Muscle layer of duodenum (tissue), 2 donors: Measurements from ENCODE around the gene TRAPPC12.
"Not testable (repeated sequence)": the region's sequence is repeated elsewhere in the genome, so short reads cannot be mapped to it uniquely, and the experiment has no call there.

Source experiments
- H3K27ac ChIP-seq: one replicate; pipeline ENCODE4 v1.7.0; 2013; ENCODE audit warnings: mild to moderate bottlenecking, low read length
- H3K27me3 ChIP-seq: one replicate; pipeline ENCODE4 v1.7.0; 2013; ENCODE audit warnings: low read depth, mild to moderate bottlenecking, control low read depth, low read length
- H3K36me3 ChIP-seq, 2 donors: one replicate each; pipeline ENCODE4 v1.7.0; 2013; ENCODE audit warnings: low read length in 2 of 2, control low read depth in 1 of 2, mild to moderate bottlenecking in 1 of 2; ENCODE audit not compliant: insufficient read depth in 2 of 2, control insufficient read depth in 1 of 2
- H3K4me1 ChIP-seq, 2 donors: one replicate each; pipeline ENCODE4 v1.7.0; 2013; ENCODE audit warnings: low read length in 2 of 2, mild to moderate bottlenecking in 2 of 2, control low read depth in 1 of 2, moderate library complexity in 1 of 2; ENCODE audit not compliant: insufficient read depth in 2 of 2, control insufficient read depth in 1 of 2
- H3K4me3 ChIP-seq, 2 donors: one replicate each; pipeline ENCODE4 v1.7.0; 2013; ENCODE audit warnings: low read length in 2 of 2, low read depth in 1 of 2, mild to moderate bottlenecking in 1 of 2
- H3K9me3 ChIP-seq, 2 donors: one replicate each; pipeline ENCODE4 v1.7.0; 2013; ENCODE audit warnings: low read length in 2 of 2, control low read depth in 1 of 2, mild to moderate bottlenecking in 1 of 2; ENCODE audit not compliant: control insufficient read depth in 1 of 2
- donor health status: healthy.

Gene TRAPPC12

DNA sequence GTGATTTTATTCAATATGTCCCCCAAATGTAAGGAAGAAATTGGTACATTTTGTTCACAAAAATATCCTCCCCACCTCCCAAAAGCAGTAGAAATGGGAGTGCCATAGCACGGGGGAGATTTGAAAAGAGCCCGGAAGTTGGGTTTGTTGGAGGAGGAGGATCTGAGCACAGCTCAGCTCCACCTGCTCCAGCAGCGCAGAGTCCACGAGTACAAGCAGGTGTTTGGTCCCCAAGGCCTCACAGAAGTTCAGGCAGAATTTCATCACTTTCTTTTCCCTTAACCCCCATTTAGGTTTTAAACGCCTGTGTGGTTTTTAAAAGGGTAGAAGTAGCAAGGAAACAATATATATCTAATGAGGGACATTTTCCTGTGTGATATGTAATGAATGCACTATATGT lies 56.0 kb downstream of the TRAPPC12 start:
- peaks cover 17 to 18% of the 10 kb centered on the region in 2 donors for H3K36me3 ChIP-seq
- H3K4me1 ChIP-seq, result no peaks in the 10 kb centered on the region
- H3K4me3 ChIP-seq, result no peak overlapping the region
- no peak overlapping the region for H3K27ac ChIP-seq
- no peaks in the 10 kb centered on the region for H3K27me3 ChIP-seq
- H3K9me3 ChIP-seq, result no peaks in the 10 kb centered on the region

DNA sequence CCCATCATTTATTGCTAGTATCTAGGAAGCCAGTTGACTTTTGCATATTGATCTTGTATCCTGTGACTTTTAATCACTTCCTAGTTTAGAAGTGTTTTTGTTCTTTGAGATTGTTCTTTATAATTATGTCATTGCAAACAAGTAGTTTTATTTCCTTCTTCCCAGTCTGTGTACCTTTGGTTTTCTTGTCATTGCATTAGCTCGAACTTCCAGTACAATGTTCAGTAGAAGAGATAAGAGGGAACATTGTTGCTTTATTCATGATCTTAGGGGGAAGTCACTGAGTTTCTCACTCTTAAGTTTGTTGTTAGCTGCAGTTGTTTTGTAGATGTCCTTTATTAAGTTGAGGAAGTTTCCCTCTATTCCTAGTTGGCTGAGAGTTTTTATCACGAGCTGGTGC lies 61.0 kb downstream of the TRAPPC12 start:
- Histone ChIP-seq H3K4me1 (no peaks in the 10 kb centered on the region), H3K27ac (no peak overlapping the region), H3K9me3 (no peaks in the 10 kb centered on the region), H3K36me3 (peaks cover 17 to 20% of the 10 kb centered on the region in 2 donors), H3K4me3 (no peak overlapping the region), H3K27me3 (no peaks in the 10 kb centered on the region)

DNA sequence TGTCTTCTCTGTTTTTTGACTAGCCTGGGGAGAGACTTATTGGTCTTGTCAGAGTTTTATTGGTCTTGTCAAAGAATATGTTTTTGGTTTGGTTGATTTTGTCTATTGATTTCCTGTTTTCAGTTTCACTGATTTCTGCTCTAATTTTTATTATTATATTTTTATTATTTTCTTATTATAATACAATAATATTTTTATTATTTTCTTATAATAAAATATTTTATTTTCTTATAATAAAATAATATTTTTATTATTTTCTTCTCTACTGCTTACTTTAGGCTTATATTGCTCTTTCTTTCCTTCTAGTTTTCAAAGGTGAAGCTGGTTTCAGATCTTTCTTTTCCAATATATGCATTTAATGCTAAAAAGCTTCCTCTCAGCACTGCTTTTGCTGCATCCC lies 62.0 kb downstream of the TRAPPC12 start:
- no peak overlapping the region for H3K27ac ChIP-seq
- no peaks in the 10 kb centered on the region for H3K9me3 ChIP-seq
- no peaks in the 10 kb centered on the region for H3K4me1 ChIP-seq
- no peak overlapping the region for H3K4me3 ChIP-seq
- H3K36me3 ChIP-seq, result peaks cover 27 to 30% of the 10 kb centered on the region in 2 donors
- H3K27me3 ChIP-seq, result no peaks in the 10 kb centered on the region

DNA sequence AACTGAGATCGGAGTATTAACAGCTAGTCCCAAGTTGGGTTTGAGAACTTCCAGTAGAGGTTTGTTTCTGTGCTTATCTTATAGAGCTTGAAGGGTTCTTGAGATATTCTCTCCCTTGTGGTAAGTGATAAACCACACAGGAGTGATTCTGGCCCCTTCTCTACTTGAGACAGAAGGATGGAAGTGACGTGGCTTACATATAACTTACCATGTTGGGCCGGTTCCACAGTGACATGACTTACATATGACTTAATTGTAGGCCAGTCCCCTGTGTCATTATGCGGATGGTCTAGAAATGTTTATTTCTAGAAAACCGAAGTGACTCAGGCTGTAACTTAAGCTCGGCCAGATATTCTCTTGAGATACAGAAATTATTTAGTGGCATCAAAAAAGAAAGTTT lies 62.7 kb downstream of the TRAPPC12 start:
- Histone ChIP-seq H3K27me3 (no peaks in the 10 kb centered on the region), H3K9me3 (no peaks in the 10 kb centered on the region), H3K36me3 (peaks cover 29 to 37% of the 10 kb centered on the region in 2 donors), H3K4me3 (no peak overlapping the region), H3K27ac (no peak overlapping the region), H3K4me1 (no peaks in the 10 kb centered on the region)

DNA sequence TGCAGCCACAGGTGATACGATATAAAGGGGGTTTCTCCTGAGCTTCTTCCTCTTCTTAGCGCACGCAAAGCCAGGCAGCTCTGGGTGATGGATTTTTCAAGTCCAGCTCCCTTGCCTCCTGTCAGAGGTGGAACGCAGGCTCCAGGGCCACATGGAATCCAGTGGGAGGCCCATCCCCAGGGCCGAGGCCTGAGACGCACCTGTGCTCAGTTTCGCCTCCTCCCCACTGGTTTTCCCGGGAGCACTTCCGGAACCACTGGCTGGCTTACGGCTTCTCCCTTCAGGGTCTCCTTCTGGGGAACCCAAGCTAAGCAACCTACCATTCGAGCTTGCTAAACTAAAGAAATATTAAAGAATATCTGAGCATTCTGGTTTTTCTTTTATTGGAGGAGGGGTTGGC lies 63.6 kb downstream of the TRAPPC12 start:
- Histone ChIP-seq H3K4me3 (no peak overlapping the region), H3K4me1 (peaks cover 0 to 2% of the 10 kb centered on the region in 2 donors), H3K36me3 (peaks cover 32 to 45% of the 10 kb centered on the region in 2 donors), H3K27ac (no peak overlapping the region), H3K27me3 (no peaks in the 10 kb centered on the region), H3K9me3 (no peaks in the 10 kb centered on the region)

DNA sequence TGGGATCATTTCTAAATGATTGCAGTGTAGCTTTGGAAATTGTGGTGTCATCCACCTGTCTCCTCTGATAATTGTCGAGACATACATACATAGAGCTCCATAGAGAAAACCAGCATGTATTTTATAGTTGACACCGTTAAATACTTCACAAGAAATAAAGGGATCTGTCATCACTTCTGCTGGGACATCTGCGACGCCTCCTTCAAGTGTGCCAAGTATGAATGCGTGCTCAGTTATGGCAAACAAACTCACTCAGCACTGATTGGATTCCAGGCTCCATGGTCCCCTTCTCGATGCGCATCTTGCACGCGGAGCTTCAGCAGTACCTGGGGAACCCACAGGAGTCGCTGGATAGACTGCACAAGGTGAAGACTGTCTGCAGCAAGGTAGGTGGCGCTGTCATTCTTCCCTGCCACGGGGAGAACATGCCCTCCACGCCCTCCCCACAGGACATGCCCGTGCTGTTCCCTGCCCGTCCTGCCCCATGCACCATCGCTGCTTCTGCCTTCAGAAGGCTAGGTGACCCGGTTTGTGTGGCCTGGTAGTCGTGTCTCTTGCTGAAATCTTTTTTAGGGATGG lies 64.1 kb downstream of the TRAPPC12 start:
- no peak overlapping the region for H3K27ac ChIP-seq
- no peaks in the 10 kb centered on the region for H3K9me3 ChIP-seq
- peaks cover 32 to 45% of the 10 kb centered on the region in 2 donors for H3K36me3 ChIP-seq
- H3K4me3 ChIP-seq, result no peak overlapping the region
- H3K27me3 ChIP-seq, result no peaks in the 10 kb centered on the region
- H3K4me1 ChIP-seq, result peaks cover 0 to 4% of the 10 kb centered on the region in 2 donors

DNA sequence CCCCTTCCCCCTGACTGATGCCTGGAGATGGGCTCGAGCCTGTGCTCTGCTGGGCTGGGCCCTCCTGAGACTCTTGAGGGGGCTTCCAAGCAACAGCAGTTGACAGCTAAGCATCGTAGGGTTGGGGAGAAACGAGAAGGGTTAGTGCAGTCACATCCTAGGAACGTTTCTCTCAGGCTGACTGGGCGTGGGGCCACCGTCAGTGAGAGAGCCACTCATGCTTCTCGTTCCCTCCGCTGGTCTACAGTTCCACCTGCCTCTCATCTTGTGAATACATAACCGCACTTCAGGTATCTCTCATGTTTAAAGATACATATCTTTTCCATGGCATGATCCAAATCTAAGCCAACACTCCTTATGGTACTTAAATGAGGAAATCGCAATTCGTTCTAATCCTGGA lies 66.4 kb downstream of the TRAPPC12 start:
- Histone ChIP-seq H3K27me3 (no peaks in the 10 kb centered on the region), H3K36me3 (peaks cover 32 to 45% of the 10 kb centered on the region in 2 donors), H3K4me1 (peaks cover 0 to 4% of the 10 kb centered on the region in 2 donors), H3K9me3 (no peaks in the 10 kb centered on the region), H3K27ac (no peak overlapping the region), H3K4me3 (no peak overlapping the region)

DNA sequence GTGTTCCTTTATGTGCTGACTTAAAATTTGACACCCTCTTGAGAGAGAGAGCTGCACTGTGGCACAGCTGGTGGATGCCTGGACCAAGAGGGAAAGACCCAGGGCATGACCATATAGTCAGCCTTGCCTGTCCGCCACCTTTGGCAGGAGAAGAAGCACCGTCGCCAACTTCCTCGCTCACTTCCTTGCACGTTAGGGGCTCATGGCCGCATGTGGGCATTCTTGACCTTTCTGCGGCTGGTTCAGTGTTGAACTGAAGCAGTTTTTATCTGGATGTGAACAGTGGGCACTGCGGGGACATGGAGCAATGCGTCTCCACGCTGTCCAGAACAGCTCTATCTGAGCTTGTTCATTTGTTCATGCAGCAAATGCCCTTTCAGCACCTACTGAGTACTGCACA lies 66.9 kb downstream of the TRAPPC12 start:
- H3K4me3 ChIP-seq, result no peak overlapping the region
- no peaks in the 10 kb centered on the region for H3K27me3 ChIP-seq
- H3K9me3 ChIP-seq, result no peaks in the 10 kb centered on the region
- H3K27ac ChIP-seq, result no peak overlapping the region
- peaks cover 32 to 45% of the 10 kb centered on the region in 2 donors for H3K36me3 ChIP-seq
- H3K4me1 ChIP-seq, result peaks cover 0 to 4% of the 10 kb centered on the region in 2 donors

DNA sequence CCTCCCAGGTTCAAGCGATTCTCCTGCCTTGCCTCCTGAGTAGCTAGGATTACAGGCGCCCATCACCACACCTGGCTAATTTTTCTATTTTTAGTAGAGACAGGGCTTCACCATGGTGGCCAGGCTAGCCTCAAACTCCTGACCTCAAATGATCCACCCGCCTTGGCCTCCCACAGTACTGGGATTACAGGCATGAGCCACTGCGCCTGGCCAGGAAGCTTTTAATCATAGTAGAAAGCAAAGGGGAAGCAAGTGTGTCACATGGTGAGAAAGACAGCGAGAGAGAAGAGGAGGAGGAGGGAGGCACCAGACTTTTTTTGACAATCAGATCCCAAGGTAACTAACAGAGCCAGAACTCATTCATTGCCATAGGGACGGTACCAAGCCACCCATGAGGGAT lies 67.7 kb downstream of the TRAPPC12 start:
- H3K27ac ChIP-seq, H3K27me3 ChIP-seq: not testable (repeated sequence)
- H3K36me3 ChIP-seq, result peaks cover 32 to 49% of the 10 kb centered on the region in 2 donors

DNA sequence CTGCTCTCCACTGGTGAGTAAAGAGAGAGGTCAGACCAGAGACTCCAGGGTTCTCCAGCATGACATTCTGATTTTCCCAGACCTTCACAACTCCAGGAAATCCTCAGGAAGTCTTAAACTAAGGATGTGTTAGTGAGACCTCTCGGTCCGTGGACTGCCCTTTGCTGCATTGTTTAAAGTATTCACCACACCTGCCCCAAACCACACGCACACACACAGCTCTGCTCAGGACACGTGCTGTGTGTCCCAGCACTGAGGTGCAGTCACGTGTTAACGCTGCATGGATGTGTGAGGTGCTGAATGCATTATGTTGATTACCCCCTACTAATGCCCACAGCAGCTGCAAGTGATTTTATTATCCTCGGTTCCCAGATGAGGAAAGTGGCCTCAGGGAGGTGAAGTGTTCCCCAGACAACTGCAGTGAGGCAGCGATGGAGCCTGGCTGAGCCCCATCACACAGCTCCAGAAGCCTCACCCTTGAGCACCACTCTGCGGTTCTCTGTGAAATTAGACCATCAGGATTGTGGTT lies 68.4 kb downstream of the TRAPPC12 start:
- peaks cover 0 to 4% of the 10 kb centered on the region in 2 donors for H3K4me1 ChIP-seq
- no peaks in the 10 kb centered on the region for H3K27me3 ChIP-seq
- H3K36me3 ChIP-seq, result peaks cover 32 to 53% of the 10 kb centered on the region in 2 donors
- H3K27ac ChIP-seq, result no peak overlapping the region
- no peaks in the 10 kb centered on the region for H3K9me3 ChIP-seq
- no peak overlapping the region for H3K4me3 ChIP-seq

More for the DNA sequence above, 67.7 kb downstream of the TRAPPC12 start:
- H3K9me3 ChIP-seq, H3K4me3 ChIP-seq, H3K4me1 ChIP-seq: not testable (repeated sequence)

DNA sequence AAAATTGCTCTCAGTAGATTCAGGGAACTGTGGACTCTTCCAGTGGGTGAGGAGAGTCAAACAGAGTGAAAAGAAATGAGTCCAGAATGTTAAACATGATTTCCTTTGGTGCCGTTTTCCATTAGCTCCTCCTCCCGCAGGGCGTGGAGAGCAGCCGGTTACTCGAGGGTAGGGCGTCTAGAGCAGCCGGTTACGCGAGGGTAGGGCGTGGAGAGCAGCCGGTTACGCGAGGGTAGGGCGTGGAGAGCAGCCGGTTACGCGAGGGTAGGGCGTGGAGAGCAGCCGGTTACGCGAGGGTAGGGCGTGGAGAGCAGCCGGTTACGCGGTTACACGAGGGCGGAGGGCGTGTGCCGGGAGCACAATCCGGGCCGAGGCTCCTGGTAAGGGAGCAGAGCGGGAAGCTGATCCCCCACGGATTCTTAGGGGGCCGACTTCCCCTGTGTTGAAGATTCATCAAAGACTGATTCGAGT lies 69.0 kb downstream of the TRAPPC12 start:
- not testable (repeated sequence) for H3K9me3 ChIP-seq, H3K4me3 ChIP-seq, H3K4me1 ChIP-seq, H3K27ac ChIP-seq, H3K27me3 ChIP-seq
- H3K36me3 ChIP-seq, result peaks cover 31 to 50% of the 10 kb centered on the region in 2 donors

DNA sequence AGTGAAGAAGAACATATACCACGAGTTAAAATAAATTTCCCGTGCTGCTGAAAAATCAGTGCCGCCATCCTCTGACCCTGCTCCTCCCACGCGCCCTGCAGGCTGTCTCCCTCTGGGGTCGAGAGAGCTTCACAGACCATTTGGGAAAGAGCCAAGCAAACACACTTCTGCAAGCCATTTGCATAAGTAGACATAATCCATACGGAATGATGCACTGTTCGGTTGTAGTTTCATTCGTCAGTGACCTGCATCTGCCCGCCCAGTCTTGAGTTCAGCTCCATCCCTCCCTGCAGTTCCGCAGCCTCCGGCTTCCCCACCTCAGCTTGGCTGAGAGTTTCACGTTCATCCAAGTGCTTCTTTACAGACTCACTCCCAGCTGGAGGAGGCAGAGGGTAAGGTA lies 69.6 kb downstream of the TRAPPC12 start:
- peaks cover 25 to 44% of the 10 kb centered on the region in 2 donors for H3K36me3 ChIP-seq
- H3K27me3 ChIP-seq, result no peaks in the 10 kb centered on the region
- H3K9me3 ChIP-seq, result no peaks in the 10 kb centered on the region
- H3K27ac ChIP-seq, result no peak overlapping the region
- peaks cover 0 to 4% of the 10 kb centered on the region in 2 donors for H3K4me1 ChIP-seq
- H3K4me3 ChIP-seq, result no peak overlapping the region
